WI38 (cell line): ENCODE measurements around the gene GATA5.

Experiments used
- H3K4me3 ChIP-seq: 2 replicates; pipeline ENCODE4 v1.5.1; 2011; ENCODE audit warnings: low read depth, mild to moderate bottlenecking, control low read depth, low read length
- TF ChIP-seq, protein P1 (sequence below): IDR thresholded peaks from 2 replicates; pipeline ENCODE4 v1.5.1; 2012; ENCODE audit warnings: low read depth, mild to moderate bottlenecking, control low read depth, low read length

The GATA5 gene

DNA sequence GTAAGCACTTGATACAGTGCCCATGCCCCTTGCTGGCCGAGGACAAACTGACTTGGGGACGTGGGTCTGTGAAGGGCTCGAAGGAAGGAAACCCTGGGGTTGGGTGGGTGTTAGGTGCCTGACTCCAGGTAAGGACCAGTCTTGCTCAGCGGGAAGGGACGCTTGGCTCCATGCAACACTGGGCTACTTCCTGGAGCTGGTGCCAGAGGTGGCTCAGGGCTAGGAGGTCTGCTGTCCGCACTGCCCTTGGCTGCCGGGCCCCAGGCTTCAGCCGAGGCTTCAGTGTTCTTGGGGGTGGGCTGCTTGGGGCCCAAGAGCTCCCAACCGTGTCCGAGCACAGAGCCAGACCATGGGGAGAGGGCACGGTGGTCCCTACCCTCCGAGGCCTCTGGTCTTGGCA, 5.3 kb downstream of the GATA5 start:
- no peak overlapping the region for H3K4me3 ChIP-seq
- TF ChIP-seq, protein P1, sequence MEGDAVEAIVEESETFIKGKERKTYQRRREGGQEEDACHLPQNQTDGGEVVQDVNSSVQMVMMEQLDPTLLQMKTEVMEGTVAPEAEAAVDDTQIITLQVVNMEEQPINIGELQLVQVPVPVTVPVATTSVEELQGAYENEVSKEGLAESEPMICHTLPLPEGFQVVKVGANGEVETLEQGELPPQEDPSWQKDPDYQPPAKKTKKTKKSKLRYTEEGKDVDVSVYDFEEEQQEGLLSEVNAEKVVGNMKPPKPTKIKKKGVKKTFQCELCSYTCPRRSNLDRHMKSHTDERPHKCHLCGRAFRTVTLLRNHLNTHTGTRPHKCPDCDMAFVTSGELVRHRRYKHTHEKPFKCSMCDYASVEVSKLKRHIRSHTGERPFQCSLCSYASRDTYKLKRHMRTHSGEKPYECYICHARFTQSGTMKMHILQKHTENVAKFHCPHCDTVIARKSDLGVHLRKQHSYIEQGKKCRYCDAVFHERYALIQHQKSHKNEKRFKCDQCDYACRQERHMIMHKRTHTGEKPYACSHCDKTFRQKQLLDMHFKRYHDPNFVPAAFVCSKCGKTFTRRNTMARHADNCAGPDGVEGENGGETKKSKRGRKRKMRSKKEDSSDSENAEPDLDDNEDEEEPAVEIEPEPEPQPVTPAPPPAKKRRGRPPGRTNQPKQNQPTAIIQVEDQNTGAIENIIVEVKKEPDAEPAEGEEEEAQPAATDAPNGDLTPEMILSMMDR = no peak

DNA sequence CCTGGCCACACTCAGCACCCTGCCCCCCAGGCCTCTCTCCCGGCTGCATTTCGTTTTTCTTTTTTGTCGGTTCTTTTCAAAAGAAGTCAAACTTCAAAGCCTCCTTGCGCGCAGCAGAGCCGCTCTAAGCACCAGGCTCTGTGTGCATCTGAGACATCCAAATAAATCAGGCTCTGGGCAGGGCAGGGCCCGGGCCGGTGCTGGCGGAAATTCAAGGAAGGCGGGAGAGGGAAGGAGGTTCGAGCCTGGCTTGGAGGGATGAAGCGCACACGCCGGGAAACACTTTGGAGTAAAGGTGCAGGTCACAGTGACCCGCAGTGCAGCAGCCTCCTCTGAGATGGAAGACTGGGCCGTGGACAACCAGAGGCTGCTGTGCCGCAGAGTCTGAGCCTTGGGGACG, 5.8 kb downstream of the GATA5 start:
- H3K4me3 ChIP-seq = no peak overlapping the region
- TF ChIP-seq, protein P1 = no peak

DNA sequence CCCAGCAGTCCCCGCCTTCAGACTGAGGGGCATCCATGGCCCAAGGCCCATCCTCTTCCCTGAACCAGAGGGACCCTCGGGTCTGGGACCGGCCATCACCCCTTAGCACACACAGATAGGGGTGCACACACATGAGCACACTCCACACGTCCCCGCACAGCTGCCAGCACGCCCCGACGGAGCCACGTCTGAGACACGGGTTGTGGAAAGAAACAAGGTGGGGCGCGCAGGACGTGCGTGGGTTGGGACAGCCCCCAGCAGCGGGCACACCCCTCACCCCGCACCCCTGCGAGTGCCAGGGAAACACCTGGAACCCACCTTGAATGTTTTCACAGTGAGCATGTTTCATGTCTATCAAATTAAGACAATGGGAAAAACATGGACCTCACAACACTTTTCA, 6.4 kb downstream of the GATA5 start:
- H3K4me3 ChIP-seq = no peak overlapping the region
- TF ChIP-seq, protein P1 = no peak

DNA sequence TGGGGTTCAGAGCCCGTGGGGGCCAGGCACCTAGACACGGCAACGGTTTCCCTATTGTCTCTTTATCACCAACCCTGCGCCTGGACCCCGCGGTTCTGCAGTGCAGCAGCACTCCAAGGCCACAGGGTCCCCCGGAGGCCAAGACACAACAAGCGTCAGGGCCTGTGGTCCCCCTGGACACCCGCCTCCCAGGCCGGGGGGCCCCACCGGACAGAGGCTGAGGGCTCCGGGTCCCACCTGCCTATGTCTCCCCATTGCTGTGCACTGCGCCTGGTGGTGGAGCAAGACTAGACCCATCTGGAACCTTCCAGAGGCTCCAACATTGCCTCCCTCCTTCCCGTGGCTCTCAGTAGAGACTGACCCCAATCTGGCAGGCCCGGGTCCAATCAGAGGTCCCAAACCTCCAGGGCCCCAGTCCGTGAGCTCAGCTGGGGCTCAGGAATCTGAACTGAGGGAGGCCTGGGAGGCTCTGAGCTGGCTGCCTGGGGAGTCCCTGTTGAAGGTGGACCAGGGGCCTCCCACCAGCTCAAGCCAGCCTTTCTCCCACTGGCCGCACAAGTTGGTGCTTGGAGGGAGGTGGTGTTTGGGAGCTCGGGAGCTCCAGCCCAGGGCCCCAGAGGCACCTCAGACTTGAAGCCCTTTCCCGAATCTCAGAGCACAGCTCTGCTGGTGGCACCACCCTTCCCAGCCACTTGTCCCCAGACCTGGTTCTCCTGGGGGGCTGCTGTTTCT, 8.8 kb downstream of the GATA5 start:
- H3K4me3 ChIP-seq = no peak overlapping the region
- TF ChIP-seq, protein P1 = no peak

DNA sequence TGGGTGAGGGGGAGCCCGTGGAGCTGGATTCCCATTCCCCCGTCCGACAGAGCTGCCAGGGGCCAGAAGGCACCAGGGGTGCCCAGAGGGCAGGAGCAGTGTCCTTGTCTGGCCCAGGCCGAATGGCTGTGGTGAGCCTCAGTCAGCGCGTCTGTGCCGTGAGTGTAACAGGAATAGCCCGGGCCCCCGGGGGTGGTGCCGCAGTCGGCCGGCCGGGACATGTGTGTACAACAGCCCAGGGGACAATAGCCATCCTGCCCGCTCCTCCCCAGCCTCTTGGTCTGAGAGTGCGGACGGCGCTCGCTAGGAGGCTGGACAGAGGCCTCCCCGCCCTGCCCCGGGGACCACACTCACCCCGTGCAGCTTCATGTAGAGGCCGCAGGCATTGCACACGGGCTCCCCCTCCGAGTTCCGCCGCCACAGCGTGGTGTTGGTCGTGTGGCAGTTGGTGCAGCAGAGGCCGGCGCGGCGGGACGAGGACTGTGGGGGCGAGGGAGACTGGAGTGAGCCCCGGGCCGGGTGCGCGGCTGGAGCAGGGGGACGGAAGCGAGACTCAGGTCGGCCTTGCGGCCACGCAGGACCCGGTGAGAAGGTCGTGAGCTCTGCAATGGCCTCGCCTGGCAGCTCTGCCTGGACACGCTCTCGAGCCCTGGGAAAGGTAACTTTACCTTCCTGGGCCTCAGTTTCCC, 9.6 kb downstream of the GATA5 start:
- no peak overlapping the region for H3K4me3 ChIP-seq
- TF ChIP-seq, protein P1 = no peak

DNA sequence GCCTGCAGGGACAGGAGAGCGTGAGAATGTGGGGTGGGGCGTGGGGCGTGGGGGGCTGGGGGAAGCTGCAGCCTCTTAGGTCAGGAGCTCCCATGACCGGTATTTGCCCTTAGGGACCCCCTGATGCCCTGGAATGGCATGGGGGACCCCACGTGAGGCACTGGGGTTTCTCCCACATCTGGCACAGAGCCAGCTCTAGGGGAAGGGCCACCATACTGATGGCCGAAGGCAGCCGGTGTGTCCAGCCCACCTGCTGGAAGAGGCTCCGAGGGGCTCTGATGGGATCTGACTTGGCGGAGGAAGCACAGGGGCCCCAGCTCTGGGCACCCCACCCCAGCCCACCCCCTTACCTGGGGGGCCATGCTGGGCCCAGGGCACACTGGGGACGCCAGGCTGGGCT, 10.8 kb downstream of the GATA5 start:
- TF ChIP-seq, protein P1 = no peak
- no peak overlapping the region for H3K4me3 ChIP-seq

DNA sequence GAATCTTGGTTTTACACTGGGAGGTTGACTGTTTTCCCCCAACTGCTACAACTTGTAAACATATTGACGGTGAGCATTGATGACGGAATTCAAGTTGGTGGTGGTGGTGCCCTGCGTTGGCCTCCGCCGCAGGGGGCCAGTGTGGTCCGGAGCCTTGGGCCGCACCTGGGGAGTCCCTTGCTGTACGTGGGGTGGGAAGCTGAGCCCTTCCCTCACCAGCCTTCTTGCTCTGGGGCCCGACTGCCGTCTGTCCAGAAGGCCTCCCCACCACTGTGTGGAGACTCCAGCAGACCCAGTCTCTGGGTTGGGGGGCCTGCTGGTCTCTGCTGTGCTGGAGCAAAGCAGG, 11.4 kb downstream of the GATA5 start:
- TF ChIP-seq, protein P1 = no peak
- H3K4me3 ChIP-seq = no peak overlapping the region
